ENCODE data around the gene EDC3.
"Not testable (repeated sequence)": the region's sequence is repeated elsewhere in the genome, so short reads cannot be mapped to it uniquely, and the experiment has no call there.

Gene EDC3

DNA sequence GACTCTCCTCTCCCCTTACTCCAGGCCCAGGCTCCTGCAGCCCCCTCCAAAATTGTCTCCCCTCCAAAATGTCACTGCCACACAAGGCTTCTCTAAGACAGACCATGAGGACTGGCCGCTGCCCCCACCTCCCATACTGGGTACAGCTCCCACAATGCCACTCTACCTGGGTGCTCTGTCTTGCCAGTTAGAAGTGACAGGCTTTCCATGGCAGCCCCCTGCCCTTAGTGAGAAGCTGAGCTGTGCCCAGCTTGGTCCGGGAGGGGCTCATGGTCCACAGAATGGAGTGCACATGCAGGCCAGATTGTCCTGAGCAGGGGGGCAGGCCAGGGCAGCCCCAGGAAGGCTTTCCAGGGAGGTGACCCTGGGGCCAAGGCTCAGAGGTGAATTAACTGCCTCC is 83.1 kb downstream of the EDC3 start:
- H3K4me3 ChIP-seq (ENCODE audit: low read depth, low read length), result no peak overlapping the region

DNA sequence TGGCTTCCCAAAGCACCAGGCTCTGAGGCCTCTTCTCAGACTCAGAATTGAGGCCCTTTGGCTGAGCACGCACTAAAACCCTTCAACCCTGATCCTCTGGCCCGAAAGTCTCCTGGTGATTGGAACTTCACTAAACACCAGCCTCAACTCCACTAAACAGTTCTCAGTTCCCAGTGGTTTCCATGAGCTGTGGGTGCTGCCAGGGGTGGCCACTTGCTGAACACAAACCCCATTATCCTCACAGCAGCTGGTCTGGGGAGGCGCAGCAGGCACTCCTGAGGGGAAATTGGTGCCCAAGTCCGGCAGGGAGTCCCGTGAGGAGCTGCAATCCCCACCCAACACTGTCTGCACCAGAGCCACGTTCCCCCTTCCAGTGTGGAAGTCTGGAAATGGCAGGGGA is 84.0 kb downstream of the EDC3 start:
- H3K4me3 ChIP-seq (ENCODE audit: low read depth, low read length), result no peak overlapping the region

DNA sequence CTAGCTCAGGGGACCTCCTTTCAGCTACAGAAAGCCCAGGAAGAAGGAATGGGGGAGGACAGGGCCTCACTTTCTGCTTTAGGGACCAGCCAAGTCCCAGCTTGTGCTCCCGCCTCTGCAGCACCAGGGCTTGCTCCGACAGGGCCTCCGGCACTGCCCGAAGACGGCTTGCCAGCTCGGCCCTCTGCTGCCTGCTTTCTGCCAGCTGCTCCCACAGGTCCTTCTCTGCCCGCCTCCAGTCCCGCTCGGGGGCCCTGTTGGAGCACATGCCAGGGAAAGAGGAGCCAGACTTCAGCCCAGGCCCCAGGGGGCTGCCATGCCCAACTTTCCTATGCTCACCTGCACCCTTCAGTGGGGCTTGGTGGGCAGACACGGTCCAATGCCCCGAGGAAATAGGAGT is 84.5 kb downstream of the EDC3 start:
- no peak overlapping the region for H3K4me3 ChIP-seq (ENCODE audit: low read depth, low read length)

DNA sequence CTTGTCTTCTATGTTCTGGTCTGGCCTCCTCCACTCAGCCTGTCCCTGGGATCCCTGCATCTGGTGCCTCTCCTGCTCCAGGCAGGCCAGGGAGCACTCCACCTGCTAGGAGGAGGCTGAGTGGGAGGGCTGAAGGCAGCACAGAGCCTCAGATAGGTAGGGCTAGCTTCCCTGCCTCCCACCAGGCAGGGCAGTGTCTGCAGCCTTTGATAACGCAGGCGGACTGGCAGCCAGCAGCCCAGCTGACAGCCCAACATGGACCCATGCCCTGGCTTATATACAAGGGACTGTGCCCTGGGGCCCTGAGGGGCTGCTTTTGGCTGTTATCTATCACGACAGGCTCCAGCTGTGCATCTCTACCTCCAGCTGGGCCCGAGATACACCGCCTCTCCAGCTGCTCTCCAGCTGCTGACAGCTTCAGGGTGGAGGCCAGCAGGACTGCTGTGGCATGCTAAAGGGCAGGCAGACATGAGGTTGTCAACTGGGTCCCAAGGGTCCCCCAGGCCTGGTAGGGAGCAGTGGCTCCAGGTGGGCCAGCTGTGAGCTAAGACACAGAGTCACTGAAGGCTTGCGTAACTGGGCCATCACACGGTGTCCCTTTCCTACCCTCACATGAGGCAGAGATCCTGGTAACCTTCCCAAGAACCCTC is 85.4 kb downstream of the EDC3 start:
- H3K4me3 ChIP-seq (ENCODE audit: low read depth, low read length), result no peak overlapping the region

DNA sequence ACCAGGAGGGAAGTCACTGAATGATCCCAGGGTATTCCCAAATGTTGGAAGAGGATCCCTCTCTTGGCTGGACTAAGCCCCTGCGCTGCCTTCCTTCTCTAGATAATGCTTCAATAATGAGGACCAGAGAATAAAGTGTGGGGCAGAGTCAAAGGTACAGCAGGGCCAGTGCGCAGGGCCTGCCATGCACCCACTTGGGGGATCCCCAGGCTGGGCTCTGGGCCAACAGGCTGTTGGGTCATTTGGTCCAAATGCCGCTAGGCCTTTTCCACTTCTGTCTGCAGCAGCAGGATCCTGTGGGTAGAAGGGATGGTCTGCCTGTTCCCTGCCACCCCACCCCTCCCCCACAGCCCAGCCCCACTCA is 85.9 kb downstream of the EDC3 start:
- no peak overlapping the region for H3K4me3 ChIP-seq (ENCODE audit: low read depth, low read length)

DNA sequence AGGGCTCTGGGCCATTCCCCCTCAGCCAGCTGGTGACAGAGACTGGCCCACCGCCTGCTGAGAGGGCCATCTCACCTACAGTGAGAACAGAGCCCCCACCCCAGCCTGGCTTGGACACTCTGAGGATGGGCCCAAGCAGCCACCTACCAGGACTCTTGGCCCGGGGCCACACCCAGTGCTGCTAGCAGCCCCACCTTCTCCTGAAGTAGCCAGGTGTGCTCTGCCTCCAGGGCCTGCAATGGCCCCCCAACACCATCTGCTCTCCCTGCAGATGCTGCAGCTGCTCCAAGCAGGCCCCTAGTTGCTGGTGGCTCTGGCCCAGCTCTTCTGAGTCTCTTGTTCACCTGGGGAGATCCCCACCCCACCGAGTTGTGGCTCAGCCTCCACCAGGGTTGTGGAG is 87.0 kb downstream of the EDC3 start:
- H3K4me3 ChIP-seq (ENCODE audit: low read depth, low read length), result no peak overlapping the region

DNA sequence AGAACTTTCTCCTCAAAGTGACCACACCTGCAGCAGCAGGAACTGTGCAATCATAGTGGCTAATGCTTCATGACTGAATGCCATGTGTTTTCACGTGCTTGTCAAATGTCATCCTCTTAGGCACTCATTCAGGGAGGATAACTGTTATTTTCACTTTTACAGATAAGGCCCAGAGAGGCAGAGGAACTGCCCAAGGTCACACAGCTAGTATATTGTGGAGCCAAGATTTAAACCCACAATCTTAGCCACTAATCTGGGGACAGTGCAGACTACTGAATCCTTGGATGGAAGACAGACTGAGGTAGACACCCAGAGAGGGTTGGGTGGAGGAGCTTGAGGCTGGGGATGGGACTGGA is 90.1 kb downstream of the EDC3 start:
- H3K4me3 ChIP-seq (ENCODE audit: low read depth, low read length), result no peak overlapping the region

DNA sequence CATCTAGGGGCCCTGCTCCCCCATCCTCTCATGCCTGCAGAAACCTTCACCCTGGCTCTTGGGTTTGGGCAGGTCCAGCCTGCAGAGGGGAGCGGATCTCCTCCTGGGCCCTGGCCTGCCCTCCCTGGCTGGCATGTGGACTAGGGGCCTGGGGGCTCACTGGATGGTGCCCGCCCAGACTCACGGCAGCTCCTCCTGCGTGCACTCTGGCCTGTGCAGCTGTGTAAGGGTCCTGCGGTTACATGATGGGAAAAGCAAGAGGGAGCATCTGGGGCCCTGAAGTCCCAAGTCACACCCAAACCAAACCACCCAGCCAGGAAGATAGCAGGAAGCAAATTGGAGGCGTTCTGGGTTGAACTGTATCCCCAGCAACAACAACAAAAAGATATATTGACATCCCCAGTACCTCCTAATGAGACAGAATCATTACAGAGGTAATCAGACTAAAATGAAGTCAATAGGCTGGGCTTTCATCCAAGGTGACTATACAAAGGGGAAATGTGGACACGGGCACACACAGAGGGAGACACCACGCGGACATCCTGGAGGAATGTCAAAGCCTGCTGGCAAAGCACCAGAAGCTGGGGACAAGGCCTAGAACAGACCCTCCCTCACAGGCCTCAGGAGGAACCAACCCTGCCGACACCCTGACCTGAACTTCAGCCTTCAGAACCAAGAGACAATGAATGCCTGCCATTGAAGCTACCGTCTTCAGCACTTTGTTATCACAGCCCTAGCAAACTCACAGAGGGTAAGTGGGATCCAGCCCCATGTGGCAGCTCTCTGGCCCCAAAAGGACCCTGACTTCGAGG is 90.6 kb downstream of the EDC3 start:
- no peak overlapping the region for H3K4me3 ChIP-seq (ENCODE audit: low read depth, low read length)

DNA sequence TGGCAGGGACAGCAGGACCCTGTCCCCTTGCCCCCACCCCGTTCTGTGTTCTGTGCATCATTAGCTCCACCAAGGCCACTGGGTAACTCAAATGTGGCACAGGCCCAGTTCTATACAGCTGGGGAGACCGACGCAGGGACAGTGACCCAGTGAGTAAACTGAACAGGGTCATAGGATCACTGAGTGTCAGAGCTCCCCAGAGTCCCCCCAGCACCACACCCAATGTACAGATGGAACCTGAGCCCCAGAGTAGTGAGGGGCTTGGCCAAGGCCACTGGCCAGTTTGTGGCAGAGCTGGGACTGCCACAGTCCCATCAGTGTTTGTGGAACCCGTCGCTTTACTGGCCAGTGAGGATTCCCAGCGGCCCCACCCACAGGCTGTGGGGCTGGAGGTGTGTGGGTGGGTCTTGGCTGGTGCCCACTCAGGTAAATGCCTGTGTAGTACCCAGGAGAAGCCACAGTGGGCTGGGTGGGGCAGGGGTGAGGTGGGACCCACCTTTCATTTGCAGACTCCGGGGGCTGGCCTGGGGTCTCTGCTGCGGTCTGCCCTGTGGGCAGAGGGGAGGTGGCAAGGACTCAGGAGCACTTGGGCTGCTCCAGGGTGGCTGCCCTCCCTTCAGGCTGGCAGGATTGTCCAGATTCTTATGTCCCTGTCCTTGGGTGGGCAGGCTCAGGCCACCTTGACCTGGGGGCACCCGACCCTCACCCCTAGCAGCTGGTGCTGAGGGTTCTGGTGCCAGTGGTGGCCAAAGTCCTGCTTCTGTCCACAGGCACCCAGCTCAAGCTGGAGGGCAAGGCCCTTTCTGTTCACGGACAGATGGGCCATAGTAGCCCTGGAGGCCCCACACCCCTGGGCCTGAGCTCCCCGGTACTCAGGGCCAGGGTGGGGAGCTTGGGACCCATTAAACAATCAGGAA is 91.8 kb downstream of the EDC3 start:
- H3K4me3 ChIP-seq (ENCODE audit: low read depth, low read length), result no peak overlapping the region

DNA sequence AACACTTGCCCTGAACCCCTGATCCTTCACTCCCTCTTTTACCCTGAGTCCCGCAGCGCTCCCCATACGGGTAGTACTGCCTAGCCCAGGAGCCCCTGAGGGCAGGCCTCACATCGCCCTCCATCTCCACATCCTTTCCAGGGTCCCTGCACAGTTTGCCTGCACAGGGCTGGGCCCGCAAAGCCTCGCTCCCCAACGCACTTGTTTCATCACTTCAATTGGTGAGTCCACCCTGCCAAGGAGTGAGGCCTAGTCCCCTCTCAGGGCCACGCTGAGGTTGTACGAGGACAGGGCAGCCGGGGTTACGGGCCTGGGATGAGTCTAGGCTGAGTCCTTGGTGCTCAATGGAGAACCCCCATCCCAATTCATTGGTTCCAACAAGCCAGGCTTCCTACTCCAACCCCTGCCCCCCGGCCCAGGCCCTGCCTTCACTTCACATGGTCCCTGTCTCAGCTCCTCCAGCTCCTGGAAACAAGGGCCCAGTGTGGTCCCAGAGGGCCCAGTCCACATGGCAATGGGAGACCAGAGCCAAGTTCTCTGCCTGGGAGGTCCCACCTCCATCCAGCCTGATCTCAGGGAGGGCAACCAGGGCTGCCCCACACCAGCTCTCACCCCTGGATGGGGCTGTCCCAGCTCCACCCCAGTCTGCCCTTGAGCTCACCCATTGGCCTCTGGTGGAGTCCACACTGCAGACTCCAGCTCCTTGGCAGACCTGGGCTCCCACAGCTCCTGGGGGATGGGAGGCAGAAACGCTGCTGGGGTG is 92.6 kb downstream of the EDC3 start:
- no peak overlapping the region for H3K4me3 ChIP-seq (ENCODE audit: low read depth, low read length)

DNA sequence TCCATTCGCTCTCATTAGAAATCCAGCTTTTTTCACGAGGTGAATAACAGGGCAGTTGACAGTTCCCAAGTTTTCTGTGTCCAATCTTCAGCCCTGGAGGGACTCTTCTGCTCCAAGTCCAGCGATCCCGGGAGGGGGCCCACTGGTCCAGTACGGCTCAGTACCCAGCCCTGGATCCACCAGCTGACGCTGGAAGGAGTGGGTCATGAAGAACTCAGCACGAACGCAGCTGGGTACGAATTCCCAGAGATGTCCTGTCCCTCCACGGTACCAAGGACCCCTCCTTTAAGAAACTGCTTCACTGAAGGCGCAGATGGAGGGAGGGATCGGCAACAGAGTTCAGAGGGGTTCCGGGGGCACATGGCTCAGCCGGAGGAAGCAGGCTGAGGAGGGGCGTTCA is 96.7 kb downstream of the EDC3 start:
- no peak overlapping the region for H3K4me3 ChIP-seq (ENCODE audit: low read depth, low read length)

DNA sequence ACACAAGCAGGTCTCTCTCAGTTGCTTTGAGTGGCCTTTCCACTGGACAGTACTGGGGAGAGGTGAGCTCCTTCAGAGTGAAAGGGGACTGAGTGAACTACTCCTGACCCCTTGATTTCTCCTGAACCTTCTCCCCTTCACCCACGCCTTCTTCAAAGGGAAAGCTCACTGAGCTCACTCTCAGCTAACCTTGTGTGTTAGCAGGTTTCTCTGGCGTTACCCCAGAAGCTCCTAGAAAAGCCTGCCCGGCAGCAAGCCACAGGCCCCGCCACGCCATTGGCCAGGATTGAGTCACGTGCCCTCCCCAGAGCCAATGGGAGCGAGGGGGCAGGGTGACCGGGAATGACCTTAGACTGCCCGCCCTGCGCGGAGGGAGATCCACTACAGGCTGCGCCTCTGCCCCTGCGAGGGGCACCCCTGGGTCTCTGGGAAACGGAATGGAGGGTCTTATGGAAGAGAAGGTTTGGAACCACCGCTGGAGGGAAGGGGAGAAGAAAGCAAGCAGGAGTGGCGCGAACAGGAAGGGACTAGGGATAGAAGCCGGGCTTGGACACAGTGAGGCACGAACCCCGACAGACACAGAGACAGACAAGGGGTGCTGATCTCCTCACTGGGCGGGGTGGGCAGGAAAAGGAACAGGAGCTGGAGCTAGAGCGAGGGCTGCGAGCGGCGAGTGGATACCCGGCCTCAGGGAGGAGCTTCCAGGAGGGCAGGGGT is 97.5 kb downstream of the EDC3 start:
- no peak overlapping the region for H3K4me3 ChIP-seq (ENCODE audit: low read depth, low read length)

DNA sequence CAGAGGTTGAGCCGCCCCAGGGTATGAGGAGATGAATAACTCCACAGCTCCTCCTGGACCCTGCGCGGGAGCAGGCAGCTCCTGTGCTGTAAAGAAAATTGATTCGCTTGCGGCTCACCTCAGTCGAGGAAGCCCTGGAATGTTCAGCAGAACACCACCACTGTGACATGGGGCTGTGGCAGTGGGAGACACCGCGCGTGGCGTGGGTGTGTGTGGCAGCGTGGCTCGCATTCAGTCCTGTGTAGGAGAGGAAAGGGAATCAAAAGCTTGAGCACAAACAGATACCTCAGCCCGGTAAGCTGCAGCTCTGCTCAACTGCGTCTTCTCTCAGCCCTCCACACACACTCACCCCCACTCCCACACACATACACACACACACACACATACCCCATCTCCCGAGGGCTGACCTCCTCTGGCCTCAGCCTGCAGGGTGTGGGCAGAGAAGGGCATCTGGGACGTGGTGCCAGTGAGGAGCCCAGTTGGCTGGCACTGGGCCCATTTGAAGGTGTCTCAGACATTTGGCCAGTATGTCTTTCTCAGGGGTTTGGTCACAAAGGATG is 98.6 kb downstream of the EDC3 start:
- H3K4me3 ChIP-seq (ENCODE audit: low read depth, low read length), result not testable (repeated sequence)

DNA sequence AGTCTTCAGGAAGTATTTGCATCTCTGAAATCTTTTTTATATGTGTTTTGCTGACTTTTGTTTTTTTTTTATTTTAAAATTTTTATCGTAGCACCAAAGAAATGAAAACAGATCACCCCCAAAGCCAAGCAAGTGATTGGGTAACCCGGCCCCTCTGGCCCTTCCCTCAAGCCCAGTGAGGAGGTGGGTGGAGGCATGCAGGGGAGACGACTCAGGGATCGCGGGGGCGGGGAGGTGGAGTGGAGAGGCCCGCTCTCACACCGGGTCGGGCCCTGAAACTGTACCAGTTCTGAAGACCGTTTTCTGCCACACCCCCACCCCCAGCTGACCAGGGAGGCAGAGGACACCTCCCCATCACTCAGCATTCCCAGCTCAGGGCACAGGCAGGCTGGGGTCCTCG is 99.1 kb downstream of the EDC3 start:
- not testable (repeated sequence) for H3K4me3 ChIP-seq (ENCODE audit: low read depth, low read length)

DNA sequence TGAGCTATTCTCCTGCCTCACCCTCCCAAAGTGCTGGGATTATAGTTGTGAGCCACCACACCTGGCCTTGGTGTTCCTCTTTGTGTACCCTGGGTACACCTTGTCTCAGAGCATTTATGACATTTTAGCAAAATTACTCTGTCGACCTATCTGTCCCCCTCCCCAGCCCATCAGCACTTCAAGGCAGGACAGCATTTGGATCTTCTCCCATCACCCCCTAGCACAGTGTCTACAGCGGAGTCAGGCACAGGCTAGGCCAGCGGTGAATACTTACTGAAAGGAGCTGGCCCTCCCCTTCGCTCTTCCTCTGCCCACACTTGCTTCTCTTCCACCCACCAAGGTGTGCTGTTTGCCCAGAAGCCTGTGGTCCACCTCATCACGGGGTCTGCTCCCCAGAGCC is 100.6 kb downstream of the EDC3 start:
- H3K4me3 ChIP-seq (ENCODE audit: low read depth, low read length), result no peak overlapping the region

DNA sequence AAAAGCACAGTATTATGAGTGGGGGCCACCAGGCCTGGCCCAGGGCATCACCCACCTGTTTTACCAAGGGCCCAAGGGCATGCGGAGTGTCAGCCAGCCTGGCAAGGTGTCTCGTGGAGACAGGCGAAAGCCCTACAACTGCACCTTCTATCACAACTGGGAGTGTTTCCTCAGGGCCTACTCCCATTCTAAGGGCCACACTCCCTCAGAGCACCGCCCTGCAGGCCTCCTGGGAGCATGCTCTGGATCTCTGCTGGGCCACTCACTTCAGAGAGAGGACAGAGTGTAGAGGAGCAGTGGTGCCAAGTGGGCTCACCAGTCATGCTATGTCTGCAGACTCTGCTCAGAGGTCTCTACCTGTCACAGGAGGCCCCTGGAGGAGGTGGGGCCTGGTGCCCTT is 101.4 kb downstream of the EDC3 start:
- no peak overlapping the region for H3K4me3 ChIP-seq (ENCODE audit: low read depth, low read length)

DNA sequence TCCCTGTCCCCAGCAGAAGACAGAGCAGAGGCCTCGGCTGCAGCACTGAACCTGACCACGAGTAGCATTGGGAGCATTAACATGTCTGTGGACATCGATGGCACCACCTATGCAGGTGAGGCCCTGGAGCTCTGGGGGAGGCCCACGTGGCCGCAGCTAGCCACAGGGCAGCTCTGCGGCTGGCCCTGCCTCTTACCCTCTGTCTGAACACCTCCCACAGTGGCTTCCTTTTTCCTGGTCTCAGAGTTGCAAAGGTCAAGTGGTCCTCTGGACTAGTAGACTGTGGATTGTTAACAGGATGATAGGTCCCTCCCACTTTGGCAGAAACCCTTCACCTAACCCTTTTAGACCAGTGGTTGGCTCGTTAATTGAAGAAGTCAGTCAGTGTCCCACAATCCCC is 102.7 kb downstream of the EDC3 start:
- H3K4me3 ChIP-seq (ENCODE audit: low read depth, low read length), result no peak overlapping the region

DNA sequence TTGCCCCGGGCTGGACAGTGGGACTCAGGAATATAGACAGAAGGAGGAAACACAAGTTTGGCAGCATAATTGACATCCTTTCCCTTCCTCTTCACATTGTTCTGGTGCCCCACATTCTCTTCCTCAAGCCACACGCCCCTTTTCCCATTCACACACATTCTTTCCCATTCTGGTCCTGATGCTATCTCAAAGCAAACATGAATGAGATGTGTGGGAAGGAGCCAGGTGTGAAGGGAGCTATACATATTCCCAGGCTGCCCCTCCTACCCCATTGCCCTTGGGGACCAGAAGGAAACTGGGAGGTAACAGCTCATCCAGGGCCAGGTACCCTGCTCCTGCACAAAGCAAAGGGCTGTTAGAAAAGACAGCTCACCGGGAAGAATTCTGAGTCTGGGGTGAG is 103.6 kb downstream of the EDC3 start:
- H3K4me3 ChIP-seq (ENCODE audit: low read depth, low read length), result no peak overlapping the region

DNA sequence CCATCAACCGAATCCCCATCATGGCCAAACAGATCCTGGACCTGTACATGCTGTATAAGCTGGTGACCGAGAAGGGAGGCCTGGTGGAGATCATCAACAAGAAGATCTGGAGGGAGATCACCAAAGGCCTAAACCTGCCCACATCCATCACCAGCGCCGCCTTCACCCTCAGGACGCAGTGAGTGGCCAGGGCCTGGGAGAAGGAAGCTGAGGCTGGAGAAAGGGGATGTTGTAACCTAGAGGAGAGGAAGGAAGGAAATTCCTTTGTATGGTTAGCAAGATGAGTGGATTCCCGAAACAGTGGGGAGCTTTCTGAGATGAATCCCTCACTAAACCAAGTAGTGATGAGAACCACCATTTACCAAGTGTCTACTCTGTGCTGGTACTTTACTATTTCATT is 106.0 kb downstream of the EDC3 start:
- no peak overlapping the region for H3K4me3 ChIP-seq (ENCODE audit: low read depth, low read length)

DNA sequence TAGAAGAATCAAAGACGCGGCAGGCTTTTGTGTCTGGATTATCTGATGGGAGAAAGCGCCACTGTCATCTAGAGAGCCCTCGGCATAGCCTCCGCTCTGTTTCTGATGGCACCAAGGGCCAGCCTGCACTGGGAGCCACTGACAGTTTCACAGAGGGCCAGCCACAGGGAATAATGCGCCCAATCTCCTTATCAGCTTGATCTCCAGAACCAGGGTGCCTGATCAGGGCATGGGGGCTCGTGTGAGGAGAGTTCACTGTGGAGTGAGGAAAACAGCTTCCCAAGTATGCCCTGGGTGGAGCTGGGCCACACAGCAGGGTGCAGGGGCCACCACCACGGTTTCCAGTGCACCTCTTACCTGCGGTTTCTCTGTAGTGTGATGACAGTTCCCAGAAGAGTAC is 110.0 kb downstream of the EDC3 start:
- H3K4me3 ChIP-seq (ENCODE audit: low read depth, low read length), result no peak overlapping the region
